ENCODE measurements around the gene WWTR1. TPM values are rescaled to one million over a fixed set of nuclear protein-coding genes. Genes with fewer than 3 reads are reported as not detected.

Gene WWTR1
- polyA plus RNA-seq, 1 donor (not counting 4 experiments of a cell fraction or from before 2014, with no cell fraction given) = 77.3 TPM

DNA sequence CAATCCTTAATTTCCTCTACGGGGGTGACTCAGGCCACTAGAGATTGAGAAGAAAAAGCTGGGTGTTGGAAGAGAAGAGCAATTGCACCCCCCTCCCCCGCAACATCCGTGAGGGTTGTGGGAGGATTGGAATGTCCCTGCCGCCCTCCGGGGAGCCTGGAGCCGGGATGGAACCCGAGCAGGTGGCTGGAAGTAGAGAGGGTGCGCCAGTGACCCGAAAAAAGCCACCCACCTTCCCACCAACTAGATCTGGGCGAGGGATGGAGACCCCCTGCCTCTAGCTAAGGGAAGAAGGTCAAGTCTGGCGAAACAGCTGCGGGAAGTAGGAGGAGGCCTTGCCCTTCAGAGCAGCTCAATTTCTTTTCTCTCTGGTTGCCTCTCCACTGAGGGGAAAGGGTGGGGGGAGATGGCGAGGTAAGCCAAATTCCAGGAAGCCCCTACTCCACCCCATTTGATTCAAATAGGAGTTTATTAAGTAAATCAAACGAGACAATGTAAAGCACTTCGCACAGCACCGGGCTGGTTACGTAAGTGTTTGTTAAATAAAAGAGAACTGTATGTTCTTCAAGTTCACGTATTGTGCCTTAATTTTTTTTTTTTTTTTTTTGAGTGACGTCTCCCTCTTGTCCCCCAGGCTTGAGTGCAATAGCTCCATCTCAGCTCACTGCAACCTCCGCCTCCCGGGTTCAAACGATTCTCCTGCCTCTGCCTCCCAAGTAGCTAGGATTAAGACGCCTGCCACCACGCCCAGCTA is 1.1 kb upstream of the WWTR1 start:
- peak overlapping the region; percentile 77 for H2AFZ ChIP-seq (ENCODE audit: control insufficient read depth, low read length)
- no peaks in the 10 kb centered on the region for H3K9me1 ChIP-seq (ENCODE audit: control insufficient read depth, extremely low read depth, insufficient read depth, low read length)
- DNase-seq (ENCODE audit: low read depth, low spot score) (no peak), FAIRE-seq (no peak)
- peak overlapping the region; percentile 63 to 88 (median 83) for H3K4me3 ChIP-seq (ENCODE audit: control insufficient read depth in 2 of 3, extremely low read depth in 1 of 3, insufficient read depth in 2 of 3, low read depth in 1 of 3, low read length in 3 of 3)
- peak overlapping the region; percentile 92 for H3K9ac ChIP-seq (ENCODE audit: control insufficient read depth, extremely low read depth, insufficient read depth, low read length)
- no peaks in the 10 kb centered on the region for H3K9me3 ChIP-seq (ENCODE audit: control insufficient read depth, low read depth, low read length)
- dilution Hi-C loops (cut with MboI; ENCODE audit: extremely low pct_ligation_motif_present, low sequenced_read_pairs) = no loop called here
- no peaks in the 10 kb centered on the region for H3K27me3 ChIP-seq (ENCODE audit: control insufficient read depth, extremely low read depth, insufficient read depth, low read length)
- H4K20me1 ChIP-seq (ENCODE audit: control insufficient read depth, extremely low read depth, insufficient read depth, low read length) = no peaks in the 10 kb centered on the region
- H3K79me2 ChIP-seq (ENCODE audit: control insufficient read depth, insufficient read depth, low read length) = peaks cover 34% of the 10 kb centered on the region
- no peak for TF ChIP-seq EZH2 (IDR thresholded peaks at IDR 0.05; ENCODE audit: low read length)
- TF ChIP-seq, protein P1, sequence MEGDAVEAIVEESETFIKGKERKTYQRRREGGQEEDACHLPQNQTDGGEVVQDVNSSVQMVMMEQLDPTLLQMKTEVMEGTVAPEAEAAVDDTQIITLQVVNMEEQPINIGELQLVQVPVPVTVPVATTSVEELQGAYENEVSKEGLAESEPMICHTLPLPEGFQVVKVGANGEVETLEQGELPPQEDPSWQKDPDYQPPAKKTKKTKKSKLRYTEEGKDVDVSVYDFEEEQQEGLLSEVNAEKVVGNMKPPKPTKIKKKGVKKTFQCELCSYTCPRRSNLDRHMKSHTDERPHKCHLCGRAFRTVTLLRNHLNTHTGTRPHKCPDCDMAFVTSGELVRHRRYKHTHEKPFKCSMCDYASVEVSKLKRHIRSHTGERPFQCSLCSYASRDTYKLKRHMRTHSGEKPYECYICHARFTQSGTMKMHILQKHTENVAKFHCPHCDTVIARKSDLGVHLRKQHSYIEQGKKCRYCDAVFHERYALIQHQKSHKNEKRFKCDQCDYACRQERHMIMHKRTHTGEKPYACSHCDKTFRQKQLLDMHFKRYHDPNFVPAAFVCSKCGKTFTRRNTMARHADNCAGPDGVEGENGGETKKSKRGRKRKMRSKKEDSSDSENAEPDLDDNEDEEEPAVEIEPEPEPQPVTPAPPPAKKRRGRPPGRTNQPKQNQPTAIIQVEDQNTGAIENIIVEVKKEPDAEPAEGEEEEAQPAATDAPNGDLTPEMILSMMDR (optimal IDR thresholded peaks at IDR 0.05 in 1 of 3, IDR thresholded peaks at IDR 0.05 in 1 of 3, conservative IDR thresholded peaks at IDR 0.05 in 1 of 3; ENCODE audit: extremely low read depth in 1 of 3, insufficient read depth in 2 of 3, low read length in 3 of 3) = no peak
- H3K4me1 ChIP-seq (ENCODE audit: control insufficient read depth, extremely low read depth, insufficient read depth, low read length) = peaks cover 29% of the 10 kb centered on the region
- H3K27ac ChIP-seq (ENCODE audit: control insufficient read depth, insufficient read depth, low read length) = peak overlapping the region; percentile 88
- H3K36me3 ChIP-seq (ENCODE audit: control insufficient read depth in 2 of 2, extremely low read depth in 1 of 2, insufficient read depth in 2 of 2, low read length in 2 of 2) = no peaks in the 10 kb centered on the region
- H3K4me2 ChIP-seq (ENCODE audit: control insufficient read depth, extremely low read depth, insufficient read depth, low read depth, low read length) = peak overlapping the region; percentile 97

DNA sequence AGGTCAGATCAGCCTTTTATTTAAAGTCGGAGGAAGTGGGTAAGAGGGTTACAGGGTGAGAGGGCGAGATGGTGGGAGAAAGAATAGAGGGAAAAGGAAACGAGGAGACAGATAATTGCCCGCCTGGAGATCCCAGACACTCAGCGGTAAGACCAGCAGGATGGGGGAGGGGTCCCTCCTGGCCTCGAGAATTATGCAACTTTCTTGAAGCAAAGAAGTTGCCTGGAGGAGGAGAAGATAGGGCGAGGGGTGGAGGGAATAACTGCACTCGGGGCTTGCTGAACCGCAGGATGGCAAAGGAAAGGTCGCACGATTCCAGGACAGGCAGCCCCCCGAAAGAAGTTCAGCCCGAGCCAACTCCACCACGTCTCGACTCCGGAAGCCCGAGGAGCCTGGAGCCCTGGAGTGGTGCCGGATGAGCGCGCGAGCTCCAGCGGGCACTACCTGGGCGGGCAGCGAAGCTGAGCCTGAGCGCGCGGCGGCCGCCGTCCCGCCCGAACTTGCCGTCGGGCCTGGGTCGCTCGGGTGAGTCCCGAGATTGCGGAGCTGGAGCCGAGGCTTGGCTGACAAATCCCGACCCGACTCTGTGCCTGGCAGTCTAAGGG is 402 bp downstream of the WWTR1 start:
- Histone ChIP-seq H3K4me2 (ENCODE audit: control insufficient read depth, extremely low read depth, insufficient read depth, low read depth, low read length) (peak overlapping the region; percentile 97), H3K9ac (ENCODE audit: control insufficient read depth, extremely low read depth, insufficient read depth, low read length) (peak overlapping the region; percentile 92), H2AFZ (ENCODE audit: control insufficient read depth, low read length) (peak overlapping the region; percentile 77), H4K20me1 (ENCODE audit: control insufficient read depth, extremely low read depth, insufficient read depth, low read length) (no peaks in the 10 kb centered on the region), H3K27me3 (ENCODE audit: control insufficient read depth, extremely low read depth, insufficient read depth, low read length) (no peaks in the 10 kb centered on the region), H3K9me3 (ENCODE audit: control insufficient read depth, low read depth, low read length) (no peaks in the 10 kb centered on the region), H3K4me1 (ENCODE audit: control insufficient read depth, extremely low read depth, insufficient read depth, low read length) (peaks cover 35% of the 10 kb centered on the region), H3K9me1 (ENCODE audit: control insufficient read depth, extremely low read depth, insufficient read depth, low read length) (no peaks in the 10 kb centered on the region), H3K36me3 (ENCODE audit: control insufficient read depth in 2 of 2, extremely low read depth in 1 of 2, insufficient read depth in 2 of 2, low read length in 2 of 2) (peaks cover 0 to 5% of the 10 kb centered on the region in 2 experiments), H3K79me2 (ENCODE audit: control insufficient read depth, insufficient read depth, low read length) (peaks cover 47% of the 10 kb centered on the region), H3K4me3 (ENCODE audit: control insufficient read depth in 2 of 3, extremely low read depth in 1 of 3, insufficient read depth in 2 of 3, low read depth in 1 of 3, low read length in 3 of 3) (peak overlapping the region; percentile 63 to 88 (median 83)), H3K27ac (ENCODE audit: control insufficient read depth, insufficient read depth, low read length) (peak overlapping the region; percentile 88)
- TF ChIP-seq, protein P1 (optimal IDR thresholded peaks at IDR 0.05 in 1 of 3, IDR thresholded peaks at IDR 0.05 in 1 of 3, conservative IDR thresholded peaks at IDR 0.05 in 1 of 3; ENCODE audit: extremely low read depth in 1 of 3, insufficient read depth in 2 of 3, low read length in 3 of 3) = no peak
- no peak for TF ChIP-seq EZH2 (IDR thresholded peaks at IDR 0.05; ENCODE audit: low read length)
- dilution Hi-C loops (cut with MboI; ENCODE audit: extremely low pct_ligation_motif_present, low sequenced_read_pairs) = no loop called here
- FAIRE-seq (no peak), DNase-seq (ENCODE audit: low read depth, low spot score) (no peak)
